SK-N-SH (cell line): ENCODE results near the gene B3GALT2.

Experiments used
- EZH2phosphoT487 ChIP-seq: fragments of 200-600 bp; sonication (generic); IDR thresholded peaks from 2 replicates; pipeline ENCODE4 v1.6.1; 2017; ENCODE audit warnings: low read depth, mixed run types, mild to moderate bottlenecking, antibody characterized with exemption, moderate library complexity, borderline replicate concordance
- RAD21 ChIP-seq: IDR thresholded peaks from 2 replicates; pipeline ENCODE4 v1.6.1; 2012; ENCODE audit warnings: mild to moderate bottlenecking, low read length
- SMC3 ChIP-seq: IDR thresholded peaks from 2 replicates; pipeline ENCODE4 v1.6.1; 2012; ENCODE audit warnings: low read depth, low read length, improper control_type of control experiment
- TAF1 ChIP-seq: IDR thresholded peaks from 2 replicates; pipeline ENCODE4 v1.6.1; 2012; ENCODE audit warnings: low read depth, mild to moderate bottlenecking, low read length, moderate library complexity, borderline replicate concordance
- TF ChIP-seq, protein P1 (sequence below): fragments of 200-600 bp; sonication (generic); IDR thresholded peaks from 2 replicates; pipeline ENCODE4 v1.6.1; 2017; ENCODE audit warnings: antibody characterized with exemption, mild to moderate bottlenecking, moderate library complexity
- TF ChIP-seq, protein P2 (sequence below): fragments of 150-350 bp; IDR thresholded peaks from 2 replicates; pipeline ENCODE4 v1.6.1; 2017; ENCODE audit warnings: antibody characterized with exemption, low read length, low read depth, borderline replicate concordance

DNA sequence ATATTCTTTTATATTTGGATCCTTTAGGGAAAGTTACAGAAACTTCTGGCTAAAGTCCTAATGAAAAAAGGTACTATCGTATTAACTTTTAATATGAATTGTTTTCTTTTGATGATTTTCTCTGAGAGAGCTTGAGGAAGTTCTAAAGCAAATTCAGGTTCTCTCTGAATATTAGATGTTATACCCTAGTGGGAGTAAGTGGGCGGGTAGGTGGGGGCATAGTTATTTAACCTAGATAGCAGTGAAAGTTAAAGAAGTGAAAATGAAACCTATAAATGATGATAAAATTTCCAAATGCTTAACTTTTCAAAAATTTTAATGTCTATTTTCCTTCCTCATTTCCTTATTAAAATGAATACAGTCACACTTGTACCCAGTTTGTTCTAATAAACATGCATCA lies 26.2 kb upstream of the B3GALT2 start:
- TF ChIP-seq, protein P1, sequence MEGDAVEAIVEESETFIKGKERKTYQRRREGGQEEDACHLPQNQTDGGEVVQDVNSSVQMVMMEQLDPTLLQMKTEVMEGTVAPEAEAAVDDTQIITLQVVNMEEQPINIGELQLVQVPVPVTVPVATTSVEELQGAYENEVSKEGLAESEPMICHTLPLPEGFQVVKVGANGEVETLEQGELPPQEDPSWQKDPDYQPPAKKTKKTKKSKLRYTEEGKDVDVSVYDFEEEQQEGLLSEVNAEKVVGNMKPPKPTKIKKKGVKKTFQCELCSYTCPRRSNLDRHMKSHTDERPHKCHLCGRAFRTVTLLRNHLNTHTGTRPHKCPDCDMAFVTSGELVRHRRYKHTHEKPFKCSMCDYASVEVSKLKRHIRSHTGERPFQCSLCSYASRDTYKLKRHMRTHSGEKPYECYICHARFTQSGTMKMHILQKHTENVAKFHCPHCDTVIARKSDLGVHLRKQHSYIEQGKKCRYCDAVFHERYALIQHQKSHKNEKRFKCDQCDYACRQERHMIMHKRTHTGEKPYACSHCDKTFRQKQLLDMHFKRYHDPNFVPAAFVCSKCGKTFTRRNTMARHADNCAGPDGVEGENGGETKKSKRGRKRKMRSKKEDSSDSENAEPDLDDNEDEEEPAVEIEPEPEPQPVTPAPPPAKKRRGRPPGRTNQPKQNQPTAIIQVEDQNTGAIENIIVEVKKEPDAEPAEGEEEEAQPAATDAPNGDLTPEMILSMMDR, result no peak
- no peak for TF ChIP-seq TAF1
- TF ChIP-seq, protein P2, sequence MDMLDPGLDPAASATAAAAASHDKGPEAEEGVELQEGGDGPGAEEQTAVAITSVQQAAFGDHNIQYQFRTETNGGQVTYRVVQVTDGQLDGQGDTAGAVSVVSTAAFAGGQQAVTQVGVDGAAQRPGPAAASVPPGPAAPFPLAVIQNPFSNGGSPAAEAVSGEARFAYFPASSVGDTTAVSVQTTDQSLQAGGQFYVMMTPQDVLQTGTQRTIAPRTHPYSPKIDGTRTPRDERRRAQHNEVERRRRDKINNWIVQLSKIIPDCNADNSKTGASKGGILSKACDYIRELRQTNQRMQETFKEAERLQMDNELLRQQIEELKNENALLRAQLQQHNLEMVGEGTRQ, result no peak
- no peak for TF ChIP-seq EZH2phosphoT487
- TF ChIP-seq SMC3, result no peak
- TF ChIP-seq RAD21, result no peak
